ENCODE data around the gene RNASEL. TPM values are rescaled to one million over a fixed set of nuclear protein-coding genes. Genes with fewer than 3 reads are reported as not detected.

Gene RNASEL
- total RNA-seq, 1 experiment from 2014 or later: 1.2 TPM

- CTCF ChIA-PET: no interaction called here
- intact Hi-C loops (cut with micrococcal nuclease; ENCODE audit: unreplicated experiment): no loop called here
- in situ Hi-C loops (cut with HindIII; ENCODE audit: low pct_unique_long_range_greater_than_20kb, low sequenced_read_pairs): no loop called here
Measured at GRCh38 chr1:182567629-182568028, 21.4 kb downstream of the RNASEL start.

DNA sequence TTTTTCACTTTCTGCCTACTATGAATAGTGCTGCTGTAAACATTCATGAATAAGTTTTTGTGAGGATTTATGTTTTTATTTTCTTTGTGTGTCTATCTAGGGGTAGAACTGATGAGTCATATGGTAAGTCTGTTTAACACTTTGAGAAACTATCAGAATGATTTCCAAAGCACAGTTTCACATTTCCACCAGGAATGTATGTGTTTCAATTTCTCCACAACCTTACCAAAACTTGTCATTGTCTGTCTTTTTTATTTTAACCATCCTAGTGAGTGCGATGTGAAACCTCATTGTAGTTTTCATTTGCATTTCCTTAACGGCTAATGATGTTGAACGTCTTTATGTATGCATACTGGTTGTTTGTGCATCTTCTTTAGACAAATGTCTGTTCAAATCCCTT, 23.5 kb downstream of the RNASEL start:
- no peak for DNase-seq (ENCODE audit: low read depth, low spot score)

More at GRCh38 chr1:182567629-182568028, 21.4 kb downstream of the RNASEL start:
- POLR2A ChIA-PET: no interaction called here
- DNase-seq (ENCODE audit: low read depth, low spot score) (no peak), ATAC-seq (no peak)
- no peaks in the 10 kb centered on the region for H3K4me1 ChIP-seq (ENCODE audit: control insufficient read depth, insufficient read depth, low read length)
- H3K36me3 ChIP-seq (ENCODE audit: control insufficient read depth, insufficient read depth, low read length): no peaks in the 10 kb centered on the region
- TF ChIP-seq TCF7L2 (IDR thresholded peaks at IDR 0.05; ENCODE audit: low read depth, low read length) (no peak), SIN3A (IDR thresholded peaks at IDR 0.05; ENCODE audit: borderline replicate concordance, insufficient read depth, low read depth, low read length) (no peak), POLR2AphosphoS5 (IDR thresholded peaks at IDR 0.05; ENCODE audit: low read depth, low read length) (no peak)
- TF ChIP-seq, protein P1, sequence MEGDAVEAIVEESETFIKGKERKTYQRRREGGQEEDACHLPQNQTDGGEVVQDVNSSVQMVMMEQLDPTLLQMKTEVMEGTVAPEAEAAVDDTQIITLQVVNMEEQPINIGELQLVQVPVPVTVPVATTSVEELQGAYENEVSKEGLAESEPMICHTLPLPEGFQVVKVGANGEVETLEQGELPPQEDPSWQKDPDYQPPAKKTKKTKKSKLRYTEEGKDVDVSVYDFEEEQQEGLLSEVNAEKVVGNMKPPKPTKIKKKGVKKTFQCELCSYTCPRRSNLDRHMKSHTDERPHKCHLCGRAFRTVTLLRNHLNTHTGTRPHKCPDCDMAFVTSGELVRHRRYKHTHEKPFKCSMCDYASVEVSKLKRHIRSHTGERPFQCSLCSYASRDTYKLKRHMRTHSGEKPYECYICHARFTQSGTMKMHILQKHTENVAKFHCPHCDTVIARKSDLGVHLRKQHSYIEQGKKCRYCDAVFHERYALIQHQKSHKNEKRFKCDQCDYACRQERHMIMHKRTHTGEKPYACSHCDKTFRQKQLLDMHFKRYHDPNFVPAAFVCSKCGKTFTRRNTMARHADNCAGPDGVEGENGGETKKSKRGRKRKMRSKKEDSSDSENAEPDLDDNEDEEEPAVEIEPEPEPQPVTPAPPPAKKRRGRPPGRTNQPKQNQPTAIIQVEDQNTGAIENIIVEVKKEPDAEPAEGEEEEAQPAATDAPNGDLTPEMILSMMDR (IDR thresholded peaks at IDR 0.05): no peak
- TF ChIP-seq, protein P2, sequence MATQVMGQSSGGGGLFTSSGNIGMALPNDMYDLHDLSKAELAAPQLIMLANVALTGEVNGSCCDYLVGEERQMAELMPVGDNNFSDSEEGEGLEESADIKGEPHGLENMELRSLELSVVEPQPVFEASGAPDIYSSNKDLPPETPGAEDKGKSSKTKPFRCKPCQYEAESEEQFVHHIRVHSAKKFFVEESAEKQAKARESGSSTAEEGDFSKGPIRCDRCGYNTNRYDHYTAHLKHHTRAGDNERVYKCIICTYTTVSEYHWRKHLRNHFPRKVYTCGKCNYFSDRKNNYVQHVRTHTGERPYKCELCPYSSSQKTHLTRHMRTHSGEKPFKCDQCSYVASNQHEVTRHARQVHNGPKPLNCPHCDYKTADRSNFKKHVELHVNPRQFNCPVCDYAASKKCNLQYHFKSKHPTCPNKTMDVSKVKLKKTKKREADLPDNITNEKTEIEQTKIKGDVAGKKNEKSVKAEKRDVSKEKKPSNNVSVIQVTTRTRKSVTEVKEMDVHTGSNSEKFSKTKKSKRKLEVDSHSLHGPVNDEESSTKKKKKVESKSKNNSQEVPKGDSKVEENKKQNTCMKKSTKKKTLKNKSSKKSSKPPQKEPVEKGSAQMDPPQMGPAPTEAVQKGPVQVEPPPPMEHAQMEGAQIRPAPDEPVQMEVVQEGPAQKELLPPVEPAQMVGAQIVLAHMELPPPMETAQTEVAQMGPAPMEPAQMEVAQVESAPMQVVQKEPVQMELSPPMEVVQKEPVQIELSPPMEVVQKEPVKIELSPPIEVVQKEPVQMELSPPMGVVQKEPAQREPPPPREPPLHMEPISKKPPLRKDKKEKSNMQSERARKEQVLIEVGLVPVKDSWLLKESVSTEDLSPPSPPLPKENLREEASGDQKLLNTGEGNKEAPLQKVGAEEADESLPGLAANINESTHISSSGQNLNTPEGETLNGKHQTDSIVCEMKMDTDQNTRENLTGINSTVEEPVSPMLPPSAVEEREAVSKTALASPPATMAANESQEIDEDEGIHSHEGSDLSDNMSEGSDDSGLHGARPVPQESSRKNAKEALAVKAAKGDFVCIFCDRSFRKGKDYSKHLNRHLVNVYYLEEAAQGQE (IDR thresholded peaks at IDR 0.05; ENCODE audit: insufficient read depth in 1 of 2, low read depth in 2 of 2, low read length in 1 of 2): no peak
- no TSS peak for BruUV-seq (replicated peaks)
- H3K27ac ChIP-seq (ENCODE audit: low read length): no peak overlapping the region
- no peaks in the 10 kb centered on the region for H3K9me3 ChIP-seq (ENCODE audit: control insufficient read depth, insufficient read depth, low read depth, low read length)
- H3K27me3 ChIP-seq (ENCODE audit: control insufficient read depth, insufficient read depth, low read length): no peaks in the 10 kb centered on the region
- no peak overlapping the region for H3K4me3 ChIP-seq (ENCODE audit: low read depth in 2 of 2, low read length in 2 of 2)

More for the DNA sequence above, 23.5 kb downstream of the RNASEL start:
- H3K9me3 ChIP-seq (ENCODE audit: control insufficient read depth, insufficient read depth, low read depth, low read length): no peaks in the 10 kb centered on the region
- TF ChIP-seq POLR2AphosphoS5 (IDR thresholded peaks at IDR 0.05; ENCODE audit: low read depth, low read length) (no peak), SIN3A (IDR thresholded peaks at IDR 0.05; ENCODE audit: borderline replicate concordance, insufficient read depth, low read depth, low read length) (no peak), TCF7L2 (IDR thresholded peaks at IDR 0.05; ENCODE audit: low read depth, low read length) (no peak)
- TF ChIP-seq, protein P1 (IDR thresholded peaks at IDR 0.05): no peak
- TF ChIP-seq, protein P2 (IDR thresholded peaks at IDR 0.05; ENCODE audit: insufficient read depth in 1 of 2, low read depth in 2 of 2, low read length in 1 of 2): no peak
- in situ Hi-C loops (cut with HindIII; ENCODE audit: low pct_unique_long_range_greater_than_20kb, low sequenced_read_pairs): no loop called here
- H3K27me3 ChIP-seq (ENCODE audit: control insufficient read depth, insufficient read depth, low read length): no peaks in the 10 kb centered on the region
- no peak overlapping the region for H3K4me3 ChIP-seq (ENCODE audit: low read depth in 2 of 2, low read length in 2 of 2)
- ATAC-seq: no peak
- CTCF ChIA-PET: no interaction called here
- intact Hi-C loops (cut with micrococcal nuclease; ENCODE audit: unreplicated experiment): no loop called here
- no peaks in the 10 kb centered on the region for H3K36me3 ChIP-seq (ENCODE audit: control insufficient read depth, insufficient read depth, low read length)
- no peaks in the 10 kb centered on the region for H3K4me1 ChIP-seq (ENCODE audit: control insufficient read depth, insufficient read depth, low read length)
- no peak overlapping the region for H3K27ac ChIP-seq (ENCODE audit: low read length)
- POLR2A ChIA-PET: no interaction called here
- BruUV-seq (replicated peaks): no TSS peak

All from Panc1 (cell line).